Inferior parietal cortex (tissue), 1 donor: ENCODE results near the gene KCNH8.
"Not testable (repeated sequence)": the region's sequence is repeated elsewhere in the genome, so short reads cannot be mapped to it uniquely, and the experiment has no call there.

Experiments
- DNase-seq: peaks from one replicate; pipeline ENCODE4 v3.0.0-alpha.2; 2016; ENCODE audit errors: extremely low spot score

The KCNH8 gene

GRCh38 chr3:19173945-19174344, 25.6 kb downstream of the KCNH8 start:
- DNase-seq = no peak

- DNase-seq = no peak
Observed at GRCh38 chr3:19183584-19183983, 35.3 kb downstream of the KCNH8 start.

GRCh38 chr3:19190126-19190525, 41.8 kb downstream of the KCNH8 start:
- DNase-seq = no peak

- DNase-seq = no peak
Observed at GRCh38 chr3:19190602-19191001, 42.3 kb downstream of the KCNH8 start.

- no peak for DNase-seq
Observed at GRCh38 chr3:19199131-19199530, 50.8 kb downstream of the KCNH8 start.

- DNase-seq = peak; percentile 82
Observed at GRCh38 chr3:19202303-19202702, 54.0 kb downstream of the KCNH8 start.

GRCh38 chr3:19202754-19203153, 54.4 kb downstream of the KCNH8 start:
- no peak for DNase-seq

- no peak for DNase-seq
Observed at GRCh38 chr3:19206540-19206939, 58.2 kb downstream of the KCNH8 start.

- DNase-seq = peak; percentile 68
Observed at GRCh38 chr3:19213603-19214220, 65.4 kb downstream of the KCNH8 start.

- DNase-seq = no peak
Observed at GRCh38 chr3:19215427-19215826, 67.1 kb downstream of the KCNH8 start.

GRCh38 chr3:19216669-19217337, 68.5 kb downstream of the KCNH8 start:
- no peak for DNase-seq

GRCh38 chr3:19220311-19220710, 72.0 kb downstream of the KCNH8 start:
- DNase-seq = no peak

- DNase-seq = no peak
Observed at GRCh38 chr3:19221081-19221480, 72.8 kb downstream of the KCNH8 start.

GRCh38 chr3:19226479-19226878, 78.2 kb downstream of the KCNH8 start:
- DNase-seq = no peak

GRCh38 chr3:19228167-19228566, 79.9 kb downstream of the KCNH8 start:
- DNase-seq = no peak

- DNase-seq = no peak
Observed at GRCh38 chr3:19229086-19229485, 80.8 kb downstream of the KCNH8 start.

GRCh38 chr3:19229881-19230280, 81.6 kb downstream of the KCNH8 start:
- not testable (repeated sequence) for DNase-seq

GRCh38 chr3:19231792-19232461, 83.6 kb downstream of the KCNH8 start:
- DNase-seq = no peak

GRCh38 chr3:19232566-19232965, 84.3 kb downstream of the KCNH8 start:
- DNase-seq = no peak

GRCh38 chr3:19233882-19234784, 85.8 kb downstream of the KCNH8 start:
- not testable (repeated sequence) for DNase-seq

GRCh38 chr3:19248143-19248542, 99.8 kb downstream of the KCNH8 start:
- DNase-seq = no peak

GRCh38 chr3:19248767-19249166, 100.5 kb downstream of the KCNH8 start:
- DNase-seq = no peak
